DOHH2 (cell line): ENCODE results near the gene TCF12.
"Not testable (repeated sequence)": the region's sequence is repeated elsewhere in the genome, so short reads cannot be mapped to it uniquely, and the experiment has no call there.

Source experiments
- H3F3A ChIP-seq: fragments of 200-600 bp; sonication (generic), shearing (Covaris generic); 2 replicates; pipeline ENCODE4 v1.6.0; 2016; ENCODE audit warnings: antibody characterized with exemption, mild to moderate bottlenecking; ENCODE audit not compliant: control insufficient read depth, insufficient read depth
- H3K27ac ChIP-seq: fragments of 200-600 bp; sonication (generic); 2 replicates; pipeline ENCODE4 v1.5.1; 2014; ENCODE audit warnings: low read depth, mild to moderate bottlenecking, low read length, moderate library complexity
- H3K27me3 ChIP-seq: fragments of 200-600 bp; sonication (generic); 2 replicates; pipeline ENCODE4 v1.6.1; 2014; ENCODE audit warnings: mild to moderate bottlenecking, low read length, mixed read lengths; ENCODE audit not compliant: control insufficient read depth
- H3K36me3 ChIP-seq: fragments of 200-600 bp; sonication (generic); 2 replicates; pipeline ENCODE4 v1.6.1; 2014; ENCODE audit warnings: mild to moderate bottlenecking, low read length, moderate library complexity, mixed read lengths; ENCODE audit not compliant: control insufficient read depth
- H3K4me1 ChIP-seq: fragments of 200-600 bp; sonication (generic); 2 replicates; pipeline ENCODE4 v1.6.1; 2014; ENCODE audit warnings: mild to moderate bottlenecking, low read length, mixed read lengths; ENCODE audit not compliant: control insufficient read depth
- H3K4me2 ChIP-seq: fragments of 200-600 bp; sonication (generic); 2 replicates; pipeline ENCODE4 v1.6.0; 2014; ENCODE audit warnings: mild to moderate bottlenecking, low read length, moderate library complexity
- H3K4me3 ChIP-seq: fragments of 200-600 bp; sonication (generic); 2 replicates; pipeline ENCODE4 v1.5.1; 2014; ENCODE audit warnings: mild to moderate bottlenecking, low read length, mixed read lengths
- H3K79me2 ChIP-seq: fragments of 200-600 bp; sonication (generic); 2 replicates; pipeline ENCODE4 v1.6.1; 2014; ENCODE audit warnings: mild to moderate bottlenecking, low read length, mixed read lengths; ENCODE audit not compliant: control insufficient read depth
- H3K9me2 ChIP-seq: fragments of 200-600 bp; sonication (generic); replicated peaks from 2 replicates; pipeline ENCODE4 v1.6.1; 2014; ENCODE audit warnings: mild to moderate bottlenecking, low read length, mixed read lengths; ENCODE audit not compliant: control insufficient read depth
- H3K9me3 ChIP-seq: fragments of 200-600 bp; sonication (generic); 2 replicates; pipeline ENCODE4 v1.6.1; 2014; ENCODE audit warnings: antibody characterized with exemption, low read length, mixed read lengths; ENCODE audit not compliant: control insufficient read depth, insufficient read depth
- H4K20me1 ChIP-seq: fragments of 200-600 bp; sonication (generic); 2 replicates; pipeline ENCODE4 v1.6.0; 2014; ENCODE audit warnings: low read depth, mild to moderate bottlenecking, antibody characterized with exemption, low read length, moderate library complexity; ENCODE audit not compliant: control insufficient read depth, insufficient read depth
- EZH2phosphoT487 ChIP-seq: fragments of 200-600 bp; sonication (generic); IDR thresholded peaks from 2 replicates; pipeline ENCODE4 v1.6.1; 2017; ENCODE audit warnings: borderline replicate concordance, mild to moderate bottlenecking, antibody characterized with exemption, low read length, moderate library complexity, mixed read lengths
- TF ChIP-seq, protein P1 (sequence below): fragments of 200-600 bp; sonication (generic); IDR thresholded peaks from one replicate; pipeline ENCODE4 v1.5.1; 2014; ENCODE audit warnings: antibody characterized with exemption, mild to moderate bottlenecking, low read depth, low read length; ENCODE audit not compliant: poor library complexity, severe bottlenecking

Gene TCF12

GRCh38 chr15:57095896-57096295, 177.5 kb downstream of the TCF12 start:
- H3K4me3 ChIP-seq, result no peak overlapping the region
- no peaks in the 10 kb centered on the region for H3F3A ChIP-seq
- TF ChIP-seq, protein P1, sequence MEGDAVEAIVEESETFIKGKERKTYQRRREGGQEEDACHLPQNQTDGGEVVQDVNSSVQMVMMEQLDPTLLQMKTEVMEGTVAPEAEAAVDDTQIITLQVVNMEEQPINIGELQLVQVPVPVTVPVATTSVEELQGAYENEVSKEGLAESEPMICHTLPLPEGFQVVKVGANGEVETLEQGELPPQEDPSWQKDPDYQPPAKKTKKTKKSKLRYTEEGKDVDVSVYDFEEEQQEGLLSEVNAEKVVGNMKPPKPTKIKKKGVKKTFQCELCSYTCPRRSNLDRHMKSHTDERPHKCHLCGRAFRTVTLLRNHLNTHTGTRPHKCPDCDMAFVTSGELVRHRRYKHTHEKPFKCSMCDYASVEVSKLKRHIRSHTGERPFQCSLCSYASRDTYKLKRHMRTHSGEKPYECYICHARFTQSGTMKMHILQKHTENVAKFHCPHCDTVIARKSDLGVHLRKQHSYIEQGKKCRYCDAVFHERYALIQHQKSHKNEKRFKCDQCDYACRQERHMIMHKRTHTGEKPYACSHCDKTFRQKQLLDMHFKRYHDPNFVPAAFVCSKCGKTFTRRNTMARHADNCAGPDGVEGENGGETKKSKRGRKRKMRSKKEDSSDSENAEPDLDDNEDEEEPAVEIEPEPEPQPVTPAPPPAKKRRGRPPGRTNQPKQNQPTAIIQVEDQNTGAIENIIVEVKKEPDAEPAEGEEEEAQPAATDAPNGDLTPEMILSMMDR, result no peak
- no peak for TF ChIP-seq EZH2phosphoT487
- peaks cover 22% of the 10 kb centered on the region for H3K4me1 ChIP-seq
- no peaks in the 10 kb centered on the region for H3K9me3 ChIP-seq
- H3K36me3 ChIP-seq, result peaks cover 22% of the 10 kb centered on the region
- peaks cover 5% of the 10 kb centered on the region for H3K79me2 ChIP-seq
- H3K9me2 ChIP-seq, result no peaks in the 10 kb centered on the region
- no peak overlapping the region for H3K27ac ChIP-seq
- H3K4me2 ChIP-seq, result no peak overlapping the region
- no peaks in the 10 kb centered on the region for H4K20me1 ChIP-seq
- H3K27me3 ChIP-seq, result no peaks in the 10 kb centered on the region

DNA sequence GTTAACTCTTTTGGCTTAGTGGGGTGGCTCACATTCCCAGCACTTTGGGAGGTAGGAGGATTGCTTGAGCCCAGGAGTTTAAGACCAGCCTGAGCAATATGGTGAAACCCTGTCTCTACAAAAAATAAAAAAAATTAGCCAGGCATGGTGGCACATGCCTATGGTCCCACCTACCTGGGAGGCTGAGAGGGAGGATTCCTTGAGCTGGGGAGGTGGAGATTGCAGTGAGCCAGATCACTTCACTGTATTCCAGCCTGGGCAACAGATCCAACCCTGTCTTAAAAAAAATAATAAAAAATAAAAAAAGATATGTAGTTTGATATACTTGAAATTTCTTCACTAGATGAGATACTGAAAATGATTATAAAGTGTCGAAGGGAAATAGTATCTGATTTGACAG, 178.8 kb downstream of the TCF12 start:
- Histone ChIP-seq H3K9me3 (no peaks in the 10 kb centered on the region), H3K4me2 (no peak overlapping the region), H3K27ac (no peak overlapping the region), H4K20me1 (no peaks in the 10 kb centered on the region), H3K4me3 (no peak overlapping the region), H3K27me3 (no peaks in the 10 kb centered on the region), H3K36me3 (peaks cover 17% of the 10 kb centered on the region), H3K79me2 (peaks cover 5% of the 10 kb centered on the region), H3F3A (no peaks in the 10 kb centered on the region), H3K4me1 (peaks cover 31% of the 10 kb centered on the region), H3K9me2 (no peaks in the 10 kb centered on the region)
- no peak for TF ChIP-seq EZH2phosphoT487
- TF ChIP-seq, protein P1, result no peak

DNA sequence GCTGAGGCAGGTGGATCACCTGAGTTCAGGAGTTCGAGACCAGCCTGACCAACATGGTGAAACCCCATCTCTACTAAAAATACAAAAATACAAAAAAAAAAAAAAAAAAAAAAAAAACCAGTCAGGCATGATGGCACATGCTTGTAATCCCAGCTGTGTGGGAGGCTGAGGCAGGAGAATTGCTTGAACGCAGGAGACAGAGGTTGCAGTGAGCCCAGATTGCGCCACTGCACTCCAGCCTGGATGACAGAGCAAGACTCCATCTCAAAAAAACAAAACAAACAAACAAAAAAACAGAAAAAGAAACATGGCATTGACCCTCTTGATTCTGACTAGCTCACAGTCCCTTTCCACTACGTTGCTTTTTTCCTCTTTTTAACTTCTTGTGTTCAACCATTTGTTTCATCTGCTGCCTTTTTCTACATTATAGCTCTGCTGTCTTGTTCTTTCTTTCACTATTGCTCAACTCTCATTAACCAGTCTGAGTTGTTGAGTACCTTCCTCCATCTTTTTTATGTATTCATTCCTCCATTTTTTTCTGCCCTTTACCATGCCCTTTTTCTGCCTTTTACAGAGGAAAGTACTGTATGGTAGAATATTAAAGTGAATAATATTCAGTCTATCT, 179.6 kb downstream of the TCF12 start:
- H3K9me2 ChIP-seq, H3F3A ChIP-seq, H3K9me3 ChIP-seq, H3K79me2 ChIP-seq, H3K4me3 ChIP-seq, H3K27ac ChIP-seq, H3K27me3 ChIP-seq, H4K20me1 ChIP-seq, H3K36me3 ChIP-seq, H3K4me2 ChIP-seq: not testable (repeated sequence)
- peaks cover 39% of the 10 kb centered on the region for H3K4me1 ChIP-seq

GRCh38 chr15:57098896-57099295, 180.5 kb downstream of the TCF12 start:
- Histone ChIP-seq H3K79me2 (peaks cover 5% of the 10 kb centered on the region), H4K20me1 (no peaks in the 10 kb centered on the region), H3K4me2 (no peak overlapping the region), H3K27me3 (no peaks in the 10 kb centered on the region), H3K27ac (no peak overlapping the region), H3K9me2 (no peaks in the 10 kb centered on the region), H3K4me1 (peaks cover 40% of the 10 kb centered on the region), H3K9me3 (no peaks in the 10 kb centered on the region), H3K36me3 (0 out of 2 replicates have a peak, but pooled peaks cover 4% of the 10 kb centered on the region), H3F3A (no peaks in the 10 kb centered on the region; the same call in 1 of the 2 replicates), H3K4me3 (no peak overlapping the region)
- TF ChIP-seq EZH2phosphoT487, result no peak
- TF ChIP-seq, protein P1, result no peak
